GM21825 (cell line): ENCODE data around the gene ESRP2.

Experiments
- ATAC-seq: cut with Tn5 transposase; IDR thresholded peaks from one replicate; pipeline ENCODE4 v1.9.1; 2021; ENCODE audit warnings: mild to moderate bottlenecking, moderate library complexity; ENCODE audit not compliant: unreplicated experiment

Gene ESRP2

DNA sequence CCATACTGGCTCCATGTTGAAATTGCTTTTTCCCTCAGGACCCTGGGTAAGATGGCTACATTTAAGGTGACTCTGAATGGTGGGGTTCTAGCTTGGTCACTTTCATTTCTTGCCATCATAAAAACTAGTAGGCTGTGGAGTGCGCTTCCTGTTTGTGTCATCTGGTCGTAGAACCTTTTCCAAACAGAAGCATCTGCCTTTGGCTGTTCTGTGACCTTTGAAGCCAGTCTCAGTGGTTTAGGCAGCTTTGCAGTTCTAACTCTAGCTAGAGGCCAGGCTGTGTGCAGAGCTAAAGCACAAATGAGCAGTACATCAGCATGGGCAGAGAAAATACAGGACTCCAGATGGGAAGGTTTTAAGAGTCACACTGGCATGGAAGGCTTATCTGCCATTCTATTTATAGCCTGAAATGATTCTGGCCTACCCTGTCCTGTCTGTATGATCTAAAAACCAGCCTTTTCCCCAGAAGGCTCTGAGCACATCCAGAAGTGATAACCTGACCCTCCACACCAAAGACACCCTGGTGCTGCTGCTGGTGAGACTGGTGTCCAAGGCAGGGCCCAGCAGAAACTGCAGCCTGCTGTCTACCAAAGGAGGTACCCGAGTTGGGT, 8.6 kb downstream of the ESRP2 start:
- no peak for ATAC-seq

GRCh38 chr16:68226116-68226515, 9.8 kb downstream of the ESRP2 start:
- no peak for ATAC-seq

DNA sequence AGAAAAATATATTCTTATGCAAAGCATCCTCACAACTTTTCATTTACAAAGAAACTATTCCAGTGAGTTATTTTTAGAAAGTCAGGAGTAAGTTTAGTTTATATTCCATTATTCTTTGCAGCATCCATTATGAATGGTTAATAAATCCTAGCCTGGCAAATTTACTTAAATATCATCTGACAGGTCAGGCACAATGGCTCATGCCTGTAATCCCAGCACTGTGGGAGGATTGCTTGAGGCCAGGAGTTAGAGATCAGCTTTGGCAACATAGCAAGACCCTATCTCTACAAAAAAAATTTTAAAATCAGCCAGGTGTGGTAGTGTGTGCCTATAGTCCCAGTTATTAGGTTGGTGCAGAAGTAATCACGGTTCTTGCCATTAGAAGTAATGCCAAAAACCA, 12.9 kb downstream of the ESRP2 start:
- ATAC-seq: no peak

DNA sequence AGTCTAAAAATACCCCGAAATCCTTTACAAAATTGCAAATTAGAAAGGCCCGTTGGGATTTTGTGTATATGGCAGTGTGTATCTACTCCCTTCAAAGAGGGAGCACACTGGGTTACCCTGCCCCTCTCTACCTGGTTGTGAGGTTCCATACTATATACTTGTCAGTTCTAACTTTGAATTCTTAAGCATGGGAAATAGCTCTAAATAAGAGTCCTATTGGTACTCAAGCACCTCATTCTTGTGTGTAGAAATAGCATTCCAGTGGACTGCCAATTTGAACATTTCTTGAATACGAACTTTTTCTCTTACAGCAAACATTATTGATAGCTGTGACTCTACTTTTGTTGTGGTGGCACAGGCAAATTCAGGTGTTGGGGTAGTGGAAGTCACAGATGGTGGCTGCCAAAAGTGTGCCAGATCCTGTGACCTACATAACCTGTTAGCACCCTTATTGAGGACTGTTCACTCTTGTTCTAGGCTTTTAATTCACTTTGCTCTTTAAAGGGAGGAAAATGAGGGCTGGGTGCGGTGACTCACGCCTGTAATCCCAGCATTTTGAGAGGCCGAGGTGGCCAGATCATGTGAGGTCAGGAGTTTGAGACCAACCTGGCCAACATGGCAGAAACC, 16.1 kb downstream of the ESRP2 start:
- no peak for ATAC-seq

GRCh38 chr16:68217506-68217905, 18.4 kb downstream of the ESRP2 start:
- no peak for ATAC-seq

DNA sequence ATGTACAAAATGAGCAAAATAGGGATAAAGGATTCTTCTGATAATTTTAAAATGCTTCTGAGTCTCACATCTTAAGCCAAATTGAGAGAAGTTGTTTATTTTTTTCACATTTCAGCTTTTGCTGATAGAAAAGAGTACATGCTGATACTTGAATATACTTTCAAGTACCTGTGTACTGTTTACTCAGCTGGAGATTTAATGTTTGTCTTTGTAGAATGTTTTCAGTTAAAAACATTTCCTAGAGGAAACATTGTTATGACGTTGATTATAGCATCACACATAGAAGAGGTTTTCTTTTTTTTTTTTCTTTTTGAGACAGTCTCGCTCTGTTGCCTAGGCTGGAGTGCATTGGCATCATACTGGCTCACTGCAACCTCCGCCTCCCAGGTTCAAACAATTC, 19.7 kb downstream of the ESRP2 start:
- ATAC-seq: no peak

DNA sequence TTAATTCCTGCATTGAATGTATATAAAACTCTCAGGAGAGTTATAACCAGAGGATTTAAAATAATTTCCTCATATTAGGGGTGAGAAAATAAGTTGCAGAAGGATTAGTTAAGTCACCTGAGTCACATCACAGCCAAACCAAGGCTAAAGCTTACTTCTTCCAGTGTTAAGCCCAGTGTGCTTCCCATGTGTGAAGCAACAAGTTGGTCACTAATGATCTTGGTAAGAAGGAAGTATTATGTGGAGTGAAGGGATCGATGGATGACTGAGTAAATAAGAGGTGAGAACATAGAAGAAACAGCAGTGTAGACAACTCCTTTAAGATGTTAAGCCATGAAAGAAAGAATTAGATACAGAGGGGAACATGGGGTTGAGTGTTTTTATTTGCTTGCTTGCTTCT, 20.6 kb downstream of the ESRP2 start:
- ATAC-seq: no peak

GRCh38 chr16:68214726-68215125, 21.2 kb downstream of the ESRP2 start:
- ATAC-seq: no peak

DNA sequence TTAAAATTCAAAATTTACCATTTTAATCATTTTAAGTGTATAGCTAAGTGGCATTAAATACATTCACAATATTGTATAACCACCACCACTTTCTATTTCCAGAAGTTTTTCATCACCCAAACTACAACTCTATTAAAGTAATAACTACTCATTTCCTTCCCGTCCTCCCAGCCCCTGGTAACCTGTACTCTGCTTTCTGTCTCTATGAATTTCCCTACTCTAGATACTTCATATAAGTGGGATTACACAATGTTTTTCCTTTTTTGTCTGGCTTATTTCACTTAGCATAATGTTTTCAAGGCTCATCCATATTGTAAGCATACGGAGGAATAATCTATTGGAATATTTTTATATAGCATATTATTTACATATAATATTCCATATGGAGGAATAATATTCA, 29.7 kb downstream of the ESRP2 start:
- no peak for ATAC-seq

DNA sequence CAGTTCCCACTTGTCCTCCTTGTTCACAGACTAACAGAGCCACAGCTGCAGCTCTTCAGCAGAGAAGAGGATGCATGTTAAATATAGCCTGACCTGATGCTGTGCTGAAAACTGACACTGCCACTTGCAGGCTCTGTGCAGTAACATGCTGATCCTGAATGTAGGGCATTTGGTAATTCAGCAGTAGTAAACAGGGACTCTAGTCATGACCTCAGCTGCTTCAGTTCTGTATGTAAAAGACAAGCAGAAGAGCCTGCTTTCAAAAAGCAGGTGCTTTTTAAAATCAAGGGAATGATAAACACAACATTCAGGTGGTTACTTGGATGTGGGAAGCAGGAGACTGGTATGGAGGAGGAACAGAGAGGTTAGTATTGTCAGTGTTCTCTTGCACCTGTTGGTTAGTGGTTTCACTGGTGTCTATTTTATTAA, 33.8 kb downstream of the ESRP2 start:
- no peak for ATAC-seq

- ATAC-seq: no peak
Observed at GRCh38 chr16:68200088-68200783, 35.7 kb downstream of the ESRP2 start.

DNA sequence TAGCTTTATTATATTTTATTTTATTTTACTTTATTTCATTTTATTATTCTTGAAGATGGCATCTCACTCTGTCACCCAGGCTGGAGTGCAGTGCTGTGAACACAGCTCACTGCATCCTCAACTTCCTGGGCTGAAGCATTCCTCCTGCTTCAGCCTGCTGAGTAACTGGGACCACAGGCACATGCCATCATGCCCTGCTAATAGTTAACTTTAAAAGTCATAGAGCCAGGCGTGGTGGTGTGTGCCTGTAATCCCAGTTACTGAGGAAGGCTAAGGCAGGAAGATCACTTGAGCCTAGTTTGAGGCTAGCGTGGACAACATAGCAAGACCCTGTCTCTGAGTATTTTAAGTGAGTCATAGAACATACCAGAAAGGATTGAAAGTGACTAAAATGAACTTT, 38.7 kb downstream of the ESRP2 start:
- ATAC-seq: no peak

DNA sequence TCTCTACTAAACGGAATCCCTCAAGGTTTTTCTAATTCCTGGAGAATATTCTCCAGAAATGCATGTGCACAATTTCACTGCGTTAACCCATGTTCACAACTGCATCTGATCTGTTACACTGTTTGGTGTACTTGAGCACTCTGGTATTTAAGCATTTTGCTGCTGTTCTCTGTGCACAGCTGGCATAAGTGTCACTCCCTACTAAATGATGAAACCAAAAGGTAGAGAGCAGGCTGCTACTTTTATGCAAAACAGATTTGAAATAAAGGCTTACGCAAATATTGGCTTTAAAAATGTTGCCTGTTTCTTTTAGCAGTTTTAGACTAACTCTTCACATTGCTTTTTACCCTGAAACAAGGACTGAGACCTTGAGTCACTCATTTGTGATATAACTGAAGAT, 41.7 kb downstream of the ESRP2 start:
- ATAC-seq: no peak

- no peak for ATAC-seq
Observed at GRCh38 chr16:68190736-68191510, 45.0 kb downstream of the ESRP2 start.

DNA sequence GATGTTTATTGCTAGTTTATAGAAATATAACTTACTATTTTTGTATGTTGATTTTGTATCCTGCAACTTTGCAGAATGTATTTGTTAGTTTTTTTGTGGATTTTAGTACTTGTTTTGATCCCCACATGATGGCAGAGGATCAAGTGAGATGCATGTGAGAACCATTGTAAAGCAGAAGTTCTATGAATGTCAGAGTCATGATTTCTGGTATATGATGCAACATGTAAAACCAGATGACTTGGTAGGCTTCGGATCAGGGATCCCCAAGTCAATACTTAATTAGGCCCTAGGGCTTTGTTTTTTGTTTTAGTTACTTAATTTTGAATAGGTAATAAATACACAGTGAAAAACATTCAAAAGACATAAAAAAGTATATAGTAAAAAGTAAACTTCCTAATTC, 45.8 kb downstream of the ESRP2 start:
- ATAC-seq: no peak

GRCh38 chr16:68188170-68188569, 47.8 kb downstream of the ESRP2 start:
- ATAC-seq: no peak

GRCh38 chr16:68187505-68187904, 48.4 kb downstream of the ESRP2 start:
- no peak for ATAC-seq

DNA sequence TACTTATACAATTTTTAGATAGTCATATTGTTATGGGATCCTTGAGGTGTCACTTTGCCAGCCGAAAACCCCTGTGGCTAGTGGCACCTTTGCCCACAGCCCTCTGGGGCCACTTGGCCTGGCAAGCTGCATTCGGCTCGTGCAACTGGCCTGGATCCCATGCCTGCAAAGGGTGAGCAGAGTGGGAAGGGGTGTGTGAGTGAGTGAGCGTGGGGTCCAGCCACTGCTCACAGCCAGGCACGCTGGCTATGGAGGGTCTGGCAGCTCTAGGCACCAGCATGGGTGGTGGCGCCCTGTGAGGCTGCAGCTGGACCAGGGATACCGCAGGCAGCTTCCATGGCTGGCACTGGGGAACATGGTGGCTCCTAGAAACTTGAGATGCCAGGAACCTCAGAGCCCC, 49.0 kb downstream of the ESRP2 start:
- ATAC-seq: no peak

DNA sequence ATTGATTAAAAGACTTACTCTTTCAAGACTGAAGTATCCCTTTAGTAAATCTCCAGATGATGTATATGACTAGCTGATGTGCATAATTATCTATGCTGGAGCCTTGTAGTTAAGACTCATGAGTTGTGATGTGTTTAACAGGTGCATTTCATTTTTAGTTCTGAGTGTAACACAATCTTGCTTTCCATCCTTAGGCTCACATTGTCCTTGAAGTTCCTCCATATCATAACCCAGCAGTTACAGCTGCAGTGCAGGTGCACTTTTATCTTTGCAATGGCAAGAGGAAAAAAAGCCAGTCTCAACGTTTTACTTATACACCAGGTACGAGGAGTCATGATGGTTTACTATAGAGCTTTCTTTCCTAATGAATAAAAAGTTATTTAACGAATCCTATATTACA, 52.9 kb downstream of the ESRP2 start:
- ATAC-seq: no peak

GRCh38 chr16:68179855-68180254, 56.1 kb downstream of the ESRP2 start:
- ATAC-seq: no peak

- no peak for ATAC-seq
Observed at GRCh38 chr16:68179196-68179795, 56.6 kb downstream of the ESRP2 start.
